GM18508 (cell line): Measurements from ENCODE around the gene WFDC11.

Experiments used
- ATAC-seq: cut with Tn5 transposase; IDR thresholded peaks from one replicate; pipeline ENCODE4 v1.9.1; 2021; ENCODE audit warnings: moderate number of reproducible peaks; ENCODE audit not compliant: insufficient read depth, unreplicated experiment

The WFDC11 gene

DNA sequence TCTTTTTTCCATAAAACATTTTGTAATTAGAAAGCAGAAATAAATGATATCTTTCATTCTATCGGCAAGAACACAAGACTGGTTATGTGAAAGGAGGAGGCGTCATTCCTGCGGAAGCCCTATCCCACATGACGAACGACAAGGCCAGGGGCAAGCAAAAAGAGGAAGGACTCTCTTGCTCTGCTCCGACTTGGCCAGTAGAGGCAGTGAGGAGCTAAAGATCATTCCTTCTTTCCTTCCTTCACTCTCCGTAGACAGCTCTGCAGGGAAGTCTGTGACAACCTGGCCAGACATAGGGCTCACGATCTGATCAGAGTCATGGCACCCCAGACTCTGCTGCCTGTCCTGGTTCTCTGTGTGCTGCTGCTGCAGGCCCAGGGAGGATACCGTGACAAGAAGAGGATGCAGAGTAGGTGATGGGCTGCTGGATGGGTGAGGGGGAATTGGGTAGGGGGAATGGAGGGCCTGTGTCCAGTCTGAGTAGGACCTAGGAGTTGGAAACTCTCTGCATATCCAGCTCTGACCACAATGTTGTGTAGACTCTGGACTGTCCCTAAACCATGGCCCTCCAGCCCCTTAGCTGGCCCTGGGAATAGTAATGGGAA lies 40.4 kb downstream of the WFDC11 start, which contains the start of gene WFDC10A:
Gene WFDC10A, plus strand, starts transcription at position 244 of the 605 bp plus-strand sequence. Its CDS starts 75 bp downstream, at position 319.
- ATAC-seq = no peak

- no peak for ATAC-seq
These were observed 43.5 kb downstream of the WFDC11 start for GRCh38 chr20:45626540-45626939.

DNA sequence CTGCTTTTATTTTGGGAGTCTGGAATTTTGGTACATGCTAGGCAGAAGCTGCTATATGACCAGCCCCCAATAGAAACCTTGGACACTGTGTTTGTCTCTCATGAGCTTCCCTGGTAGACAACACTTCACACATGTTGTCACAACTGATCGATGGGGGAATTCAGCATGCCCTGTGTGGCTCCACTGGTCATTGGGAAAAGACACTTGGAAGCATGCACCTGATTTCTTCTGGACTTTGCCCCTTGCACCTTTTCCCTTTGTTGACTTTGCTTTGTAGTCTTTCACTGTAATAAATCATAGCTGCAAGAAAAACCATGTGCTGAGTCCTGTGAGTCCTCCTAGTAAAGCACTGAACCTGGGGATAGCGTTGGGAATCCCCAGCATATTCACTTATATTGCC lies 48.4 kb downstream of the WFDC11 start:
- ATAC-seq = no peak

GRCh38 chr20:45617591-45617990 lies 52.4 kb downstream of the WFDC11 start:
- no peak for ATAC-seq

- ATAC-seq = no peak
These were observed 57.7 kb downstream of the WFDC11 start for GRCh38 chr20:45612314-45612713.

- no peak for ATAC-seq
These were observed 59.0 kb downstream of the WFDC11 start for GRCh38 chr20:45611054-45611453.

DNA sequence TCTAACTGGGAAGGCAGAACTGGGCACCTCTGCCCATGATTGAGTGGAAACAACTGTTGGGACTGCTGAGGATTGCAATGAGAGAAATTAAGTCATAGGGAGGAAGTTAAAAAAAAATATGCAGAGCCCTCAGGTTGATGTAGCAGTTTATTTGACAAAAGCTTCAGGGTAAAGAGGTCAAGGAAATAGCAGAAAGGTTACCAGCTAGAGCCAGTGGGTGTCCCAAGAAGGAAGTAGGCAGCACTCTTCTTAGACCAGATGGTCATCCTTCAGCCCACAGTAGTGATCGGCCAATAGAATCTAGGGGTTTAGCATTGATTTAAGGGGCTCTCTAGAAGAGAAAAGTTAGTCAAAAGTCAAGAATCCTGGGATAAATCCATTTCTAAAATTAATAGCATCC lies 62.2 kb downstream of the WFDC11 start:
- ATAC-seq = no peak
